ENCODE measurements around the gene IRF2BP1.

Gene IRF2BP1

GRCh38 chr19:45908956-45909355, 23.0 kb upstream of the IRF2BP1 start:
- peak overlapping the region; percentile 50 for H3K27ac Mint-ChIP-seq

DNA sequence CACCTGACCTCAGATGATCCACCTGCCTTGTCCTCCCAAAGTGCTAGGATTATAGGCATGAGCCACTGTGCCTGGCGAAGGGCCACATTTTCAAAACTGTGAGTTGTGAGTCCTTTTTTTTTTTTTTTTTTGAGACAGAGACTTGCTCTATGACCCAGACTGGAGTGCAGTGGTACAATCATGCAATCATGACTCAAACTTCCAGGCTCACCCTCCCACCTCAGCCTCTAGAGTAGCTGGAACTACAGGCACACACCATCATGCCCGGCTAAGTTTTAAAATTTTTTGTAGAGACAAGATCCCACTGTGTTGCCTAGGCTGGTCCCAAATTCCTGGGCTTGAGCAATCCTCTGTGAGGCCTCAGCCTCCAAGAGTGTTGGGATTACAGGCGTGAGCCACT, 20.3 kb upstream of the IRF2BP1 start:
- no peak for TF ChIP-seq CTCF (IDR thresholded peaks at IDR 0.05)
- DNase-seq = no peak
- no peak overlapping the region for H3K4me3 Mint-ChIP-seq
- H3K4me1 Mint-ChIP-seq = peaks cover 5% of the 10 kb centered on the region
- H3K27me3 Mint-ChIP-seq (ENCODE audit: low read depth, poor library complexity) = peaks cover 35% of the 10 kb centered on the region
- H3K9me3 Mint-ChIP-seq = no peaks in the 10 kb centered on the region
- H3K36me3 Mint-ChIP-seq (ENCODE audit: low read depth) = no peaks in the 10 kb centered on the region
- no peak overlapping the region for H3K27ac Mint-ChIP-seq

More at GRCh38 chr19:45908956-45909355, 23.0 kb upstream of the IRF2BP1 start:
- H3K36me3 Mint-ChIP-seq (ENCODE audit: low read depth) = no peaks in the 10 kb centered on the region
- no peaks in the 10 kb centered on the region for H3K9me3 Mint-ChIP-seq
- no peak overlapping the region for H3K4me3 Mint-ChIP-seq
- no peak for DNase-seq
- H3K4me1 Mint-ChIP-seq = no peaks in the 10 kb centered on the region
- no peak for TF ChIP-seq CTCF (IDR thresholded peaks at IDR 0.05)
- peaks cover 29% of the 10 kb centered on the region for H3K27me3 Mint-ChIP-seq (ENCODE audit: low read depth, poor library complexity)

DNA sequence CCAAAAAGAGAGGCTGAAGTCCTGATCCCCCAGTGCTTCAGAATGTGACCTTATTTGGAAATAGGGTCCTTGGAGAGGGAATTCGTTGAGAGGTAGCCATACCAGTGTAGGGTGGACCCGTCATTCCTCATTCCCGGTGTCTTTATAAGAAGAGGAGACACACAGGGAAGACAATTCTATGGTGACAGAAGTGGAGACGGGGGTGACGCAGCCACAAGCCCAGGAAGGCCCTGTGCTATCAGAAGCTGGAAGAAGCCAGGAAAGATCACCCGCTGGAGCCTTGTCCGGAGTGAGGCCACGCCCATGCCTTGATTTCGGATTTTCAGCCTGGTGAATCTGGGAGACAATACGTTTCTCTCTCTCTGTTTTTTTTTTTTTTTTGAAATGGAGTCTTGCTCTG, 19.1 kb upstream of the IRF2BP1 start:
- Mint-ChIP-seq H3K4me1 (peaks cover 10% of the 10 kb centered on the region), H3K27me3 (ENCODE audit: low read depth, poor library complexity) (peaks cover 44% of the 10 kb centered on the region), H3K9me3 (no peaks in the 10 kb centered on the region), H3K4me3 (no peak overlapping the region), H3K27ac (no peak overlapping the region), H3K36me3 (ENCODE audit: low read depth) (peaks cover 10% of the 10 kb centered on the region)
- TF ChIP-seq CTCF (IDR thresholded peaks at IDR 0.05) = no peak
- no peak for DNase-seq

- peaks cover 26% of the 10 kb centered on the region for H3K36me3 Mint-ChIP-seq (ENCODE audit: low read depth)
- peak overlapping the region; percentile 79 for H3K4me3 Mint-ChIP-seq
- H3K9me3 Mint-ChIP-seq = no peaks in the 10 kb centered on the region
- peak; percentile 100 for DNase-seq
- peaks cover 10% of the 10 kb centered on the region for H3K4me1 Mint-ChIP-seq
- H3K27me3 Mint-ChIP-seq (ENCODE audit: low read depth, poor library complexity) = peaks cover 48% of the 10 kb centered on the region
- no peak for TF ChIP-seq CTCF (IDR thresholded peaks at IDR 0.05)
- H3K27ac Mint-ChIP-seq = peak overlapping the region; percentile 64
Measured at GRCh38 chr19:45902651-45903625, 17.0 kb upstream of the IRF2BP1 start.

- Mint-ChIP-seq H3K4me3 (peak within 1 kb of the TSS; percentile 95), H3K27me3 (ENCODE audit: low read depth, poor library complexity) (peaks cover 44% of the 10 kb centered on the region), H3K36me3 (ENCODE audit: low read depth) (peaks cover 26% of the 10 kb centered on the region), H3K4me1 (peaks cover 10% of the 10 kb centered on the region), H3K27ac (peak within 1 kb of the TSS; percentile 64), H3K9me3 (no peaks in the 10 kb centered on the region)
- no peak for DNase-seq
- TF ChIP-seq CTCF (IDR thresholded peaks at IDR 0.05) = no peak
Measured at GRCh38 chr19:45901912-45902650, 16.1 kb upstream of the IRF2BP1 start, which contains the start of gene MYPOP. Gene MYPOP, minus strand, starts transcription at chr19:45902613. Its CDS starts 840 bp downstream, at chr19:45901773.

Data from nephron progenitor cell (in vitro differentiated cells).